ENCODE results near the gene ST8SIA4. TPM values are rescaled to one million over a fixed set of nuclear protein-coding genes. Genes with fewer than 3 reads are reported as not detected.

The ST8SIA4 gene
- total and polyA plus RNA-seq, 2 donors (not counting 3 experiments of a cell fraction or from before 2014, with no cell fraction given) = 4.5 to 25.0 TPM

DNA sequence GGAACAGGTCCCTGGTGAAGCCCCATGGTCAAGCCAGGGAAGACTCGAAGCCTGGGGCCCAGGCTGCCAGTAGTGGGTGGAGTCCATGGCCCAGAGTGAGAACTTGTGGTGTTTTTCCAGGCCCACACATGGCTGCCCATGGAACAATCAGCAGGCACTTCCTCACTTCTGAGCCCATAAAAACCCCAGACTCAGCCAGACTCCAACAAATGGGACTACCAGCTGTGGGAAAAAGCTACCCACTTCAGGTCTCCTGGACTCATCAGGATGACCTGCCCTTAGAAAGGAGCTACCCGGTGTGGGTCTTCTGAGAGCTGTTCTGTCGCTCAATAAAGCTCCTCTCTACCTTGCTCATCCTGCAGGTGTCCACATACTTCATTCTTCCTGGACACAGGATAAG lies 108.9 kb downstream of the ST8SIA4 start:
- Histone ChIP-seq H3K9ac (replicated peaks; ENCODE audit: extremely low read depth, insufficient read depth, low read length) (no peak overlapping the region), H2AFZ (ENCODE audit: low read depth, low read length) (no peak overlapping the region), H3K27me3 (ENCODE audit: control insufficient read depth in 2 of 2, insufficient read depth in 2 of 2, low read length in 2 of 2) (no peaks in the 10 kb centered on the region), H3K9me3 (replicated peaks; ENCODE audit: control insufficient read depth, insufficient read depth, low read length) (no peaks in the 10 kb centered on the region), H3K36me3 (ENCODE audit: control insufficient read depth in 2 of 2, extremely low read depth in 1 of 2, insufficient read depth in 2 of 2, low read length in 2 of 2) (no peaks in the 10 kb centered on the region), H3K4me1 (ENCODE audit: control insufficient read depth, extremely low read depth, insufficient read depth, low read length) (peaks cover 6% of the 10 kb centered on the region), H3K4me2 (ENCODE audit: insufficient read depth, low read length) (no peak overlapping the region), H3K4me3 (replicated peaks in 1 of 3; ENCODE audit: insufficient read depth in 1 of 3, low read depth in 1 of 3, low read length in 3 of 3) (no peak overlapping the region), H4K20me1 (replicated peaks; ENCODE audit: control insufficient read depth, extremely low read depth, insufficient read depth, low read length) (no peaks in the 10 kb centered on the region), H3K9me1 (replicated peaks; ENCODE audit: control insufficient read depth, extremely low read depth, insufficient read depth, low read length) (no peaks in the 10 kb centered on the region), H3K27ac (ENCODE audit: insufficient read depth, low read depth, low read length) (no peak overlapping the region), H3K79me2 (ENCODE audit: control insufficient read depth, insufficient read depth, low read length) (no peaks in the 10 kb centered on the region)
- no peak for FAIRE-seq
- no peak for TF ChIP-seq POLR2A (IDR thresholded peaks at IDR 0.05; ENCODE audit: low read depth, low read length)
- no peak for TF ChIP-seq GATA2 (IDR thresholded peaks at IDR 0.05; ENCODE audit: insufficient read depth, insufficient read length, low read depth, low read length)
- TF ChIP-seq, protein P1, sequence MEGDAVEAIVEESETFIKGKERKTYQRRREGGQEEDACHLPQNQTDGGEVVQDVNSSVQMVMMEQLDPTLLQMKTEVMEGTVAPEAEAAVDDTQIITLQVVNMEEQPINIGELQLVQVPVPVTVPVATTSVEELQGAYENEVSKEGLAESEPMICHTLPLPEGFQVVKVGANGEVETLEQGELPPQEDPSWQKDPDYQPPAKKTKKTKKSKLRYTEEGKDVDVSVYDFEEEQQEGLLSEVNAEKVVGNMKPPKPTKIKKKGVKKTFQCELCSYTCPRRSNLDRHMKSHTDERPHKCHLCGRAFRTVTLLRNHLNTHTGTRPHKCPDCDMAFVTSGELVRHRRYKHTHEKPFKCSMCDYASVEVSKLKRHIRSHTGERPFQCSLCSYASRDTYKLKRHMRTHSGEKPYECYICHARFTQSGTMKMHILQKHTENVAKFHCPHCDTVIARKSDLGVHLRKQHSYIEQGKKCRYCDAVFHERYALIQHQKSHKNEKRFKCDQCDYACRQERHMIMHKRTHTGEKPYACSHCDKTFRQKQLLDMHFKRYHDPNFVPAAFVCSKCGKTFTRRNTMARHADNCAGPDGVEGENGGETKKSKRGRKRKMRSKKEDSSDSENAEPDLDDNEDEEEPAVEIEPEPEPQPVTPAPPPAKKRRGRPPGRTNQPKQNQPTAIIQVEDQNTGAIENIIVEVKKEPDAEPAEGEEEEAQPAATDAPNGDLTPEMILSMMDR (IDR thresholded peaks at IDR 0.05; ENCODE audit: extremely low read depth in 1 of 2, insufficient read depth in 1 of 2, low read depth in 1 of 2, low read length in 2 of 2) = no peak
- TF ChIP-seq JUN (IDR thresholded peaks at IDR 0.05; ENCODE audit: borderline replicate concordance, insufficient read depth, insufficient read length, low read depth) = no peak
- no peak for TF ChIP-seq FOS (IDR thresholded peaks at IDR 0.05; ENCODE audit: borderline replicate concordance, insufficient read depth, low read length)
- TF ChIP-seq MYC (IDR thresholded peaks at IDR 0.05; ENCODE audit: low read depth, low read length) = no peak
- TF ChIP-seq POLR2AphosphoS5 (IDR thresholded peaks at IDR 0.05; ENCODE audit: insufficient read depth, low read depth, low read length) = no peak
- TF ChIP-seq, protein P2, sequence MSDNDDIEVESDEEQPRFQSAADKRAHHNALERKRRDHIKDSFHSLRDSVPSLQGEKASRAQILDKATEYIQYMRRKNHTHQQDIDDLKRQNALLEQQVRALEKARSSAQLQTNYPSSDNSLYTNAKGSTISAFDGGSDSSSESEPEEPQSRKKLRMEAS (IDR thresholded peaks at IDR 0.05; ENCODE audit: insufficient read depth, insufficient read length) = no peak
- no peak for TF ChIP-seq EZH2 (IDR thresholded peaks at IDR 0.05; ENCODE audit: borderline replicate concordance, low read depth, low read length, severe bottlenecking)
- ChIA-PET CTCF (no interaction called here), POLR2A (no interaction called here)
- no TSS peak for BruUV-seq (replicated peaks)
- no peak for DNase-seq (ENCODE audit: low read depth, low spot score)
- dilution Hi-C loops (cut with MboI; ENCODE audit: extremely low pct_ligation_motif_present, low sequenced_read_pairs) (no loop called here), intact Hi-C loops (cut with micrococcal nuclease) (no loop called here)

Measured in endothelial cell of umbilical vein (primary cell).